HG03025 (cell line): Measurements from ENCODE around the gene ETNK2.

Experiments used
- ATAC-seq: cut with Tn5 transposase; IDR thresholded peaks from one replicate; pipeline ENCODE4 v1.9.1; 2021; ENCODE audit warnings: mild to moderate bottlenecking, moderate library complexity; ENCODE audit not compliant: unreplicated experiment, low FRiP score

Gene ETNK2

GRCh38 chr1:204149107-204149506 lies 2.7 kb downstream of the ETNK2 start:
- ATAC-seq, result no peak

- no peak for ATAC-seq
These were observed 4.1 kb downstream of the ETNK2 start for GRCh38 chr1:204147406-204148383.

GRCh38 chr1:204146965-204147364 lies 4.9 kb downstream of the ETNK2 start:
- ATAC-seq, result no peak

- ATAC-seq, result no peak
These were observed 5.5 kb downstream of the ETNK2 start for GRCh38 chr1:204146309-204146708.

GRCh38 chr1:204145033-204145504 lies 6.8 kb downstream of the ETNK2 start:
- ATAC-seq, result no peak

- no peak for ATAC-seq
These were observed 8.4 kb downstream of the ETNK2 start for GRCh38 chr1:204143276-204144041.

- no peak for ATAC-seq
These were observed 9.5 kb downstream of the ETNK2 start for GRCh38 chr1:204142032-204142974.

GRCh38 chr1:204141131-204141530 lies 10.7 kb downstream of the ETNK2 start:
- no peak for ATAC-seq

- ATAC-seq, result no peak
These were observed 11.9 kb downstream of the ETNK2 start for GRCh38 chr1:204139952-204140351.

GRCh38 chr1:204139088-204139487 lies 12.8 kb downstream of the ETNK2 start:
- no peak for ATAC-seq

GRCh38 chr1:204136814-204137213 lies 15.0 kb downstream of the ETNK2 start:
- ATAC-seq, result no peak

GRCh38 chr1:204134103-204134502 lies 17.7 kb downstream of the ETNK2 start:
- ATAC-seq, result no peak

GRCh38 chr1:204132718-204133117 lies 19.1 kb downstream of the ETNK2 start:
- ATAC-seq, result no peak

- ATAC-seq, result no peak
These were observed 19.9 kb downstream of the ETNK2 start for GRCh38 chr1:204131978-204132377.

GRCh38 chr1:204130981-204131892 lies 20.6 kb downstream of the ETNK2 start:
- ATAC-seq, result no peak

GRCh38 chr1:204130178-204130577 lies 21.7 kb downstream of the ETNK2 start:
- ATAC-seq, result no peak

- ATAC-seq, result no peak
These were observed 22.6 kb downstream of the ETNK2 start for GRCh38 chr1:204128964-204129896.

- ATAC-seq, result no peak
These were observed 23.3 kb downstream of the ETNK2 start for GRCh38 chr1:204128464-204128963.
